Measurements from ENCODE around the gene RPL19. TPM values are rescaled to one million over a fixed set of nuclear protein-coding genes. Genes with fewer than 3 reads are reported as not detected.
"Not testable (repeated sequence)": the region's sequence is repeated elsewhere in the genome, so short reads cannot be mapped to it uniquely, and the experiment has no call there.

Gene RPL19
- total and polyA plus RNA-seq, 12 donors: 907 to 3,029 (median 991) TPM

- ATAC-seq: peak; percentile 86 to 95 (median 89)
- WGBS, 2 donors: 37 to 44% methylated on average over 6 of the region's 6 CpGs
- Histone ChIP-seq H3K36me3 (no peaks in the 10 kb centered on the region), H3K27me3 (peaks cover 0 to 5% (median under 1%) of the 10 kb centered on the region in 7 donors), H3K27ac (no peak overlapping the region), H3K4me3 (no peak overlapping the region), H3K9me3 (no peaks in the 10 kb centered on the region), H3K4me1 (peaks cover 0 to 17% (median 5%) of the 10 kb centered on the region in 9 donors)
- peak; percentile 79 to 86 for DNase-seq
- intact Hi-C loops (cut with DNase I): loop anchor here in 9 of 10 donors (1.0 to 10.0 kb wide), 8 partner anchors 36 to 270 kb away; partner anchors contain the start of gene ARL5C (in 2 of the 9)
- TF ChIP-seq, protein P1, sequence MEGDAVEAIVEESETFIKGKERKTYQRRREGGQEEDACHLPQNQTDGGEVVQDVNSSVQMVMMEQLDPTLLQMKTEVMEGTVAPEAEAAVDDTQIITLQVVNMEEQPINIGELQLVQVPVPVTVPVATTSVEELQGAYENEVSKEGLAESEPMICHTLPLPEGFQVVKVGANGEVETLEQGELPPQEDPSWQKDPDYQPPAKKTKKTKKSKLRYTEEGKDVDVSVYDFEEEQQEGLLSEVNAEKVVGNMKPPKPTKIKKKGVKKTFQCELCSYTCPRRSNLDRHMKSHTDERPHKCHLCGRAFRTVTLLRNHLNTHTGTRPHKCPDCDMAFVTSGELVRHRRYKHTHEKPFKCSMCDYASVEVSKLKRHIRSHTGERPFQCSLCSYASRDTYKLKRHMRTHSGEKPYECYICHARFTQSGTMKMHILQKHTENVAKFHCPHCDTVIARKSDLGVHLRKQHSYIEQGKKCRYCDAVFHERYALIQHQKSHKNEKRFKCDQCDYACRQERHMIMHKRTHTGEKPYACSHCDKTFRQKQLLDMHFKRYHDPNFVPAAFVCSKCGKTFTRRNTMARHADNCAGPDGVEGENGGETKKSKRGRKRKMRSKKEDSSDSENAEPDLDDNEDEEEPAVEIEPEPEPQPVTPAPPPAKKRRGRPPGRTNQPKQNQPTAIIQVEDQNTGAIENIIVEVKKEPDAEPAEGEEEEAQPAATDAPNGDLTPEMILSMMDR (IDR thresholded peaks at IDR 0.05): peak; percentile 91 to 97 (median 95)
These were observed 44.8 kb downstream of the RPL19 start for GRCh38 chr17:39244600-39245570.

DNA sequence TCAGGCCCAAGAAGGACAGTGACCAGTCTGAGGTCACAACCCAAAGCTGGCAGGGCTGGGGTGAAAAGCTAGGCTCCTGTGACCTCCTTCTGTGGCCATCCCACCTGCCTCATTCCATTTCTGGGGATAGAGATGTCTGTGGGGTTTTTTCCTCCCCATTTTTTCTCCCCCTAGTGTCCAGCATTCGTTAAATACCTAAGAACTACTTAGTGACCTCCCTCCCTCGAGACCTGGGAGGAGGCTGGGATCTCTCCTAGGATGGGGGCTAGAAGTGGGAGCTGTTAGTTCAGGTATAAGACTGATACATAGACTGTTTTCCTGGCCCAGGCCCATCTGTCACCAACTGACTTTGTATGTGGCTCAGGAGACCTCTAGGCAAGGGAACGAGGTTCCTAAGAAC is 46.2 kb downstream of the RPL19 start:
- H3K27me3 ChIP-seq: peaks cover 0 to 5% (median 0%) of the 10 kb centered on the region in 7 donors
- ATAC-seq: no peak
- no peaks in the 10 kb centered on the region for H3K36me3 ChIP-seq
- H3K4me1 ChIP-seq: peaks cover 0 to 17% (median 5%) of the 10 kb centered on the region in 9 donors
- 50 to 51% methylated on average over 3 of the region's 3 CpGs for WGBS, 2 donors
- H3K27ac ChIP-seq: no peak overlapping the region
- intact Hi-C loops (cut with DNase I): loop anchor here in 5 of 10 donors (10.0 kb wide), 3 partner anchors 81 to 271 kb away; partner anchors contain the start of gene ARL5C (in 2 of the 5)
- DNase-seq: no peak
- TF ChIP-seq, protein P1 (IDR thresholded peaks at IDR 0.05): no peak
- H3K4me3 ChIP-seq: no peak overlapping the region
- no peaks in the 10 kb centered on the region for H3K9me3 ChIP-seq

- H3K4me3 ChIP-seq; DNase-seq; ATAC-seq; H3K9me3 ChIP-seq; H3K27ac ChIP-seq; H3K4me1 ChIP-seq; H3K27me3 ChIP-seq; intact Hi-C loops (cut with DNase I): not testable (repeated sequence)
- WGBS, 2 donors: 97% methylated on average over 12 of the region's 12 CpGs
- H3K36me3 ChIP-seq: peaks cover 0 to 37% (median 7%) of the 10 kb centered on the region in 9 donors
These were observed 50.0 kb downstream of the RPL19 start for GRCh38 chr17:39250076-39250475.

GRCh38 chr17:39251997-39252396 is 51.9 kb downstream of the RPL19 start:
- TF ChIP-seq, protein P1 (IDR thresholded peaks at IDR 0.05): no peak
- ATAC-seq (no peak), DNase-seq (no peak)
- Histone ChIP-seq H3K9me3 (no peaks in the 10 kb centered on the region), H3K27ac (no peak overlapping the region), H3K4me3 (no peak overlapping the region), H3K4me1 (no peaks in the 10 kb centered on the region), H3K27me3 (no peaks in the 10 kb centered on the region), H3K36me3 (peaks cover 0 to 56% (median 11%) of the 10 kb centered on the region in 9 donors)
- WGBS, 2 donors: 72 to 86% methylated on average over 1 of the region's 1 CpG
- intact Hi-C loops (cut with DNase I): no loop called here
